ENCODE data around the gene GOLGA1. TPM values are rescaled to one million over a fixed set of nuclear protein-coding genes. Genes with fewer than 3 reads are reported as not detected.
A peak's percentile ranks its signal among the peaks of the same experiment; 100 is the strongest.

Gene GOLGA1
- total RNA-seq, 1 experiment from 2014 or later = 22.8 TPM

- Mint-ChIP-seq H3K4me1 (ENCODE audit: insufficient read depth, unreplicated experiment) (peaks cover 5% of the 10 kb centered on the region), H3K9me3 (ENCODE audit: unreplicated experiment) (no peaks in the 10 kb centered on the region), H3K27ac (ENCODE audit: low read depth, unreplicated experiment) (peak overlapping the region; percentile 74), H3K4me3 (ENCODE audit: unreplicated experiment) (no peak overlapping the region), H3K36me3 (ENCODE audit: insufficient read depth, unreplicated experiment) (peaks cover 72% of the 10 kb centered on the region), H3K27me3 (ENCODE audit: insufficient read depth, unreplicated experiment) (no peaks in the 10 kb centered on the region)
- no peak for TF ChIP-seq CTCF (IDR thresholded peaks at IDR 0.05; ENCODE audit: unreplicated experiment)
- DNase-seq (ENCODE audit: unreplicated experiment) = no peak
- ChIA-PET POLR2A (interaction anchor here (1.3 to 2.5 kb wide), 4 partner anchors 24 to 38 kb away, joined by 6 to 10 read pairs (median 8); partner anchors contain the start of genes ARPC5L and RPL35), CTCF (interaction anchor here (0.6 to 2.5 kb wide), 25 partner anchors 12 to 1709 kb away, joined by 3 to 19 read pairs (median 4); partner anchors contain the start of genes ARPC5L, NR6A1, RPL35 and WDR38)
- intact Hi-C loops (cut with micrococcal nuclease) = loop anchor here (1.0 to 2.0 kb wide), 3 partner anchors 21 to 120 kb away; partner anchors contain the start of gene WDR38
- no TSS peak for BruUV-seq (replicated peaks)
These were observed 46.7 kb downstream of the GOLGA1 start for GRCh38 chr9:124894035-124894740.

GRCh38 chr9:124890179-124890578 lies 50.7 kb downstream of the GOLGA1 start:
- Mint-ChIP-seq H3K4me3 (ENCODE audit: unreplicated experiment) (no peak overlapping the region), H3K4me1 (ENCODE audit: insufficient read depth, unreplicated experiment) (peaks cover 5% of the 10 kb centered on the region), H3K27me3 (ENCODE audit: insufficient read depth, unreplicated experiment) (no peaks in the 10 kb centered on the region), H3K9me3 (ENCODE audit: unreplicated experiment) (no peaks in the 10 kb centered on the region), H3K27ac (ENCODE audit: low read depth, unreplicated experiment) (no peak overlapping the region), H3K36me3 (ENCODE audit: insufficient read depth, unreplicated experiment) (peaks cover 62% of the 10 kb centered on the region)
- BruUV-seq (replicated peaks) = no TSS peak
- TF ChIP-seq CTCF (IDR thresholded peaks at IDR 0.05; ENCODE audit: unreplicated experiment) = no peak
- ChIA-PET CTCF (interaction anchor here (2.8 kb wide), 1 partner anchor 118 kb away, joined by 12 read pairs; no protein-coding TSS in a partner anchor), POLR2A (interaction anchor here (1.4 kb wide), 1 partner anchor 11 kb away, joined by 4 read pairs; no protein-coding TSS in a partner anchor)
- intact Hi-C loops (cut with micrococcal nuclease) = no loop called here
- DNase-seq (ENCODE audit: unreplicated experiment) = no peak

- no TSS peak for BruUV-seq (replicated peaks)
- CTCF ChIA-PET = interaction anchor here (0.7 to 2.8 kb wide), 2 partner anchors 22 to 117 kb away, joined by 4 to 12 read pairs; no protein-coding TSS in a partner anchor
- Mint-ChIP-seq H3K4me3 (ENCODE audit: unreplicated experiment) (no peak overlapping the region), H3K36me3 (ENCODE audit: insufficient read depth, unreplicated experiment) (peaks cover 63% of the 10 kb centered on the region), H3K27ac (ENCODE audit: low read depth, unreplicated experiment) (no peak overlapping the region), H3K4me1 (ENCODE audit: insufficient read depth, unreplicated experiment) (no peaks in the 10 kb centered on the region), H3K27me3 (ENCODE audit: insufficient read depth, unreplicated experiment) (no peaks in the 10 kb centered on the region), H3K9me3 (ENCODE audit: unreplicated experiment) (no peaks in the 10 kb centered on the region)
- no peak for DNase-seq (ENCODE audit: unreplicated experiment)
- intact Hi-C loops (cut with micrococcal nuclease) = no loop called here
- POLR2A ChIA-PET = interaction anchor here (0.6 to 0.7 kb wide), 2 partner anchors 8 to 9 kb away, joined by 3 to 5 read pairs; no protein-coding TSS in a partner anchor
- no peak for TF ChIP-seq CTCF (IDR thresholded peaks at IDR 0.05; ENCODE audit: unreplicated experiment)
These were observed 51.9 kb downstream of the GOLGA1 start for GRCh38 chr9:124889006-124889405.

GRCh38 chr9:124887832-124888231 lies 53.1 kb downstream of the GOLGA1 start:
- ChIA-PET CTCF (interaction anchor here (0.6 kb wide), 1 partner anchor 35 kb away, joined by 3 read pairs; no protein-coding TSS in a partner anchor), POLR2A (interaction anchor here (1.4 kb wide), 1 partner anchor 11 kb away, joined by 6 read pairs; no protein-coding TSS in a partner anchor)
- Mint-ChIP-seq H3K27ac (ENCODE audit: low read depth, unreplicated experiment) (no peak overlapping the region), H3K9me3 (ENCODE audit: unreplicated experiment) (no peaks in the 10 kb centered on the region), H3K4me3 (ENCODE audit: unreplicated experiment) (no peak overlapping the region), H3K27me3 (ENCODE audit: insufficient read depth, unreplicated experiment) (no peaks in the 10 kb centered on the region), H3K36me3 (ENCODE audit: insufficient read depth, unreplicated experiment) (peaks cover 59% of the 10 kb centered on the region), H3K4me1 (ENCODE audit: insufficient read depth, unreplicated experiment) (no peaks in the 10 kb centered on the region)
- no peak for DNase-seq (ENCODE audit: unreplicated experiment)
- TF ChIP-seq CTCF (IDR thresholded peaks at IDR 0.05; ENCODE audit: unreplicated experiment) = no peak
- intact Hi-C loops (cut with micrococcal nuclease) = no loop called here
- no TSS peak for BruUV-seq (replicated peaks)

Measured in MCF 10A (cell line).